Hematopoietic multipotent progenitor cell (in vitro differentiated cells): ENCODE measurements around the gene NUDT21. TPM values are rescaled to one million over a fixed set of nuclear protein-coding genes. Genes with fewer than 3 reads are reported as not detected.
"Not testable (repeated sequence)": the region's sequence is repeated elsewhere in the genome, so short reads cannot be mapped to it uniquely, and the experiment has no call there.

ENCODE experiments used
- DNase-seq, 3 donors: peaks; one replicate each; pipeline ENCODE4 v3.0.0-alpha.2; 2011 to 2015; ENCODE audit warnings: low read depth in 2 of 3, low spot score in 2 of 3
- total RNA-seq: library from RNA; depleted of rRNA; stranded (reverse); fragments of >200 nt; gene quantifications from one replicate; pipeline ENCODE4 v1.2.3, GENCODE V29; 2012

Gene NUDT21
- total RNA-seq = 34.5 TPM

GRCh38 chr16:56450986-56451752, at the start of gene NUDT21, which contains the start of gene OGFOD1:
Gene NUDT21 (minus strand): TSS chr16:56451332. CDS start chr16:56451202, 130 bp downstream.
Gene OGFOD1 (plus strand): TSS chr16:56451554. CDS start chr16:56451613, 59 bp downstream.
- DNase-seq = peak; percentile 82 to 97 (median 96)

GRCh38 chr16:56493815-56494214, 42.7 kb upstream of the NUDT21 start:
- DNase-seq = no peak

GRCh38 chr16:56493126-56493525, 42.0 kb upstream of the NUDT21 start:
- DNase-seq = no peak

GRCh38 chr16:56491657-56492261, 40.6 kb upstream of the NUDT21 start:
- no peak for DNase-seq

- DNase-seq = not testable (repeated sequence)
Measured at GRCh38 chr16:56488868-56489267, 37.7 kb upstream of the NUDT21 start.

- no peak for DNase-seq
Measured at GRCh38 chr16:56488035-56488434, 36.9 kb upstream of the NUDT21 start.

- DNase-seq = no peak
Measured at GRCh38 chr16:56483394-56483793, 32.3 kb upstream of the NUDT21 start.

GRCh38 chr16:56482683-56483236, 31.6 kb upstream of the NUDT21 start:
- DNase-seq = no peak

- no peak for DNase-seq
Measured at GRCh38 chr16:56481468-56482122, 30.5 kb upstream of the NUDT21 start.

- DNase-seq = no peak
Measured at GRCh38 chr16:56480776-56481467, 29.8 kb upstream of the NUDT21 start.

GRCh38 chr16:56479469-56479868, 28.3 kb upstream of the NUDT21 start:
- no peak for DNase-seq

- no peak for DNase-seq
Measured at GRCh38 chr16:56478281-56479049, 27.3 kb upstream of the NUDT21 start.

GRCh38 chr16:56477096-56477878, 26.2 kb upstream of the NUDT21 start:
- peak in 2 of 3 donors; percentile 5 to 6 for DNase-seq

GRCh38 chr16:56475201-56475600, 24.1 kb upstream of the NUDT21 start:
- DNase-seq = no peak

- no peak for DNase-seq
Measured at GRCh38 chr16:56470666-56471065, 19.5 kb upstream of the NUDT21 start.

- no peak for DNase-seq
Measured at GRCh38 chr16:56470232-56470631, 19.1 kb upstream of the NUDT21 start.

GRCh38 chr16:56469748-56470147, 18.6 kb upstream of the NUDT21 start:
- no peak for DNase-seq

- no peak for DNase-seq
Measured at GRCh38 chr16:56468800-56469199, 17.7 kb upstream of the NUDT21 start.

GRCh38 chr16:56466344-56466743, 15.2 kb upstream of the NUDT21 start:
- no peak for DNase-seq
